Muscle of arm (tissue), 12 donors: ENCODE data around the gene SLC2A1. TPM values are rescaled to one million over a fixed set of nuclear protein-coding genes. Genes with fewer than 3 reads are reported as not detected.

Source experiments
- DNase-seq: peaks from one replicate; pipeline ENCODE4 v3.0.0-alpha.2; 2013
- polyA plus RNA-seq, 12 donors: library from polyadenylated mRNA; unstranded; fragments of 120-200 nt; gene quantifications; one replicate each; pipeline ENCODE4 v1.2.1, GENCODE V29; 2013; ENCODE audit not compliant: insufficient read length in 12 of 12

SLC2A1 gene
- polyA plus RNA-seq, 12 donors = 16.5 to 99.0 (median 23.9) TPM; not detected in 1

- DNase-seq = no peak
Measured at GRCh38 chr1:42943728-42944127, 14.9 kb downstream of the SLC2A1 start.

- DNase-seq = no peak
Measured at GRCh38 chr1:42943166-42943565, 15.5 kb downstream of the SLC2A1 start.

- DNase-seq = no peak
Measured at GRCh38 chr1:42942444-42942843, 16.2 kb downstream of the SLC2A1 start.

- DNase-seq = no peak
Measured at GRCh38 chr1:42941640-42942330, 16.9 kb downstream of the SLC2A1 start.

GRCh38 chr1:42940851-42941639, 17.6 kb downstream of the SLC2A1 start:
- DNase-seq = no peak

- DNase-seq = no peak
Measured at GRCh38 chr1:42938645-42939615, 19.7 kb downstream of the SLC2A1 start.

GRCh38 chr1:42937836-42938644, 20.6 kb downstream of the SLC2A1 start:
- DNase-seq = no peak

GRCh38 chr1:42937141-42937696, 21.4 kb downstream of the SLC2A1 start:
- DNase-seq = no peak

GRCh38 chr1:42936309-42937078, 22.2 kb downstream of the SLC2A1 start:
- DNase-seq = peak; percentile 49

- no peak for DNase-seq
Measured at GRCh38 chr1:42935971-42936308, 22.7 kb downstream of the SLC2A1 start.

- no peak for DNase-seq
Measured at GRCh38 chr1:42935313-42935895, 23.3 kb downstream of the SLC2A1 start.

GRCh38 chr1:42934541-42935312, 23.9 kb downstream of the SLC2A1 start:
- DNase-seq = no peak

GRCh38 chr1:42933610-42934491, 24.8 kb downstream of the SLC2A1 start:
- DNase-seq = no peak

GRCh38 chr1:42933060-42933586, 25.5 kb downstream of the SLC2A1 start:
- no peak for DNase-seq

- DNase-seq = no peak
Measured at GRCh38 chr1:42932442-42932941, 26.2 kb downstream of the SLC2A1 start.

GRCh38 chr1:42931911-42932422, 26.7 kb downstream of the SLC2A1 start:
- DNase-seq = no peak

- DNase-seq = no peak
Measured at GRCh38 chr1:42931108-42931539, 27.5 kb downstream of the SLC2A1 start.
